HCT116 (cell line): ENCODE measurements around the gene PLA2G4C. TPM values are rescaled to one million over a fixed set of nuclear protein-coding genes. Genes with fewer than 3 reads are reported as not detected.

ENCODE experiments used
- ATAC-seq: fragments of 200-7000 bp; cut with Tn5 transposase; 2 replicates; pipeline ENCODE4 v1.9.1; 2020; ENCODE audit warnings: mild to moderate bottlenecking, moderate library complexity
- BruUV-seq: library from RNA; stranded (reverse); fragments of 400-500 nt; replicated peaks from 2 replicates; lab custom pipeline; 2021; lab: Mats Ljungman, UMichigan
- CTCF ChIA-PET: fragments of 300-600 bp; sonication (Branson Sonifier 250); formaldehyde crosslinking; loops from one replicate; lab custom pipeline; 2021; ENCODE audit warnings: antibody characterized with exemption; lab: Charles Lee
- POLR2A ChIA-PET: fragments of 300-600, 350-600 bp; sonication (Branson Sonifier 250); formaldehyde crosslinking; loops from one replicate; lab custom pipeline; 2021; ENCODE audit warnings: antibody characterized with exemption; lab: Charles Lee
- RAD21 ChIA-PET, 2 experiments: fragments of 300-600 bp; sonication (Branson Sonifier 250); formaldehyde crosslinking; loops; one replicate each; lab custom pipeline; 2023; ENCODE audit warnings: low total read pairs in 2 of 2; ENCODE audit not compliant: uncharacterized antibody in 2 of 2, unreplicated experiment in 2 of 2, low non-redundant PET in 1 of 2; lab: Charles Lee
- DNase-seq: peaks from one replicate; pipeline ENCODE4 v3.0.0-alpha.2; 2010; ENCODE audit warnings: low read depth, low spot score
- H2AFZ ChIP-seq: fragments of 200-600 bp; shearing (Covaris generic), sonication (generic); 2 replicates; pipeline ENCODE4 v1.6.1; 2017; ENCODE audit warnings: low read depth, mixed run types, mixed read lengths, antibody characterized with exemption, low read length; ENCODE audit not compliant: poor library complexity, severe bottlenecking
- H3K27ac ChIP-seq: 2 replicates; pipeline ENCODE4 v1.5.1; 2012; ENCODE audit warnings: low read depth, low read length
- H3K27me3 ChIP-seq: fragments of 200-600 bp; sonication (generic); 2 replicates; pipeline ENCODE4 v1.6.1; 2016; ENCODE audit warnings: mixed run types, low read length, mixed read lengths; ENCODE audit not compliant: insufficient read depth
- H3K36me3 ChIP-seq, 2 experiments: fragments of 200-500 bp in 1 of 2; fragments of 200-600 bp in 1 of 2; sonication (Bioruptor generic) in 1 of 2; sonication (generic) in 1 of 2; 2 replicates each; pipeline versions ENCODE4 v1.5.1 to v1.6.1; 2014 to 2016; ENCODE audit warnings: low read length in 2 of 2, inconsistent platforms in 1 of 2, mixed read lengths in 1 of 2, mixed run types in 1 of 2; ENCODE audit not compliant: insufficient read depth in 2 of 2, control insufficient read depth in 1 of 2
- H3K4me1 ChIP-seq, 2 experiments: fragments of 200-600 bp in 1 of 2; sonication (generic) in 1 of 2; 2 replicates each; pipeline versions ENCODE4 v1.5.1 to v1.6.1; 2012 to 2017; ENCODE audit warnings: low read length in 2 of 2, inconsistent platforms in 1 of 2, mild to moderate bottlenecking in 1 of 2, mixed read lengths in 1 of 2, mixed run types in 1 of 2, moderate library complexity in 1 of 2; ENCODE audit not compliant: insufficient read depth in 2 of 2, control insufficient read depth in 1 of 2
- H3K4me2 ChIP-seq: fragments of 200-600 bp; sonication (generic); 2 replicates; pipeline ENCODE4 v1.6.1; 2017; ENCODE audit warnings: mixed run types, low read length, mixed read lengths
- H3K4me3 ChIP-seq, 2 experiments: fragments of 200-600 bp in 1 of 2; sonication (generic) in 1 of 2; replicated peaks in 1 of 2; 2 replicates each; pipeline ENCODE4 v1.5.1; 2011 to 2016; ENCODE audit warnings: low read length in 2 of 2, control low read depth in 1 of 2, low read depth in 1 of 2, mild to moderate bottlenecking in 1 of 2, mixed read lengths in 1 of 2, mixed run types in 1 of 2
- H3K79me2 ChIP-seq: fragments of 200-600 bp; sonication (generic); 2 replicates; pipeline ENCODE4 v1.6.1; 2017; ENCODE audit warnings: mild to moderate bottlenecking, mixed run types, low read length, moderate library complexity, mixed read lengths; ENCODE audit not compliant: insufficient read depth
- H3K9ac ChIP-seq: fragments of 200-600 bp; sonication (generic); 2 replicates; pipeline ENCODE4 v1.6.1; 2016; ENCODE audit warnings: low read length, mixed read lengths
- H3K9me2 ChIP-seq: fragments of 200-600 bp; sonication (generic), shearing (Covaris generic); 2 replicates; pipeline ENCODE4 v1.6.1; 2017; ENCODE audit warnings: mixed run types, mild to moderate bottlenecking, moderate library complexity; ENCODE audit not compliant: insufficient read depth
- H3K9me3 ChIP-seq, 2 experiments: fragments of 200-500 bp in 1 of 2; fragments of 200-600 bp in 1 of 2; sonication (Bioruptor generic) in 1 of 2; sonication (generic) in 1 of 2; 2 replicates each; pipeline ENCODE4 v1.6.1; 2014 to 2017; ENCODE audit warnings: low read length in 2 of 2, mixed read lengths in 2 of 2, inconsistent platforms in 1 of 2, low read depth in 1 of 2, mild to moderate bottlenecking in 1 of 2, mixed run types in 1 of 2, moderate library complexity in 1 of 2; ENCODE audit not compliant: control insufficient read depth in 1 of 2, insufficient read depth in 1 of 2
- H4K20me1 ChIP-seq: fragments of 200-600 bp; sonication (generic), shearing (Covaris generic); 2 replicates; pipeline ENCODE4 v1.6.1; 2017; ENCODE audit warnings: mixed run types, mild to moderate bottlenecking, moderate library complexity; ENCODE audit not compliant: insufficient read depth
- CBX3 ChIP-seq: IDR thresholded peaks from 2 replicates; pipeline ENCODE4 v1.6.1; 2012; ENCODE audit warnings: low read depth
- CEBPB ChIP-seq: IDR thresholded peaks from 2 replicates; pipeline ENCODE4 v1.6.1; 2012; ENCODE audit warnings: low read depth
- EGR1 ChIP-seq: IDR thresholded peaks from 2 replicates; pipeline ENCODE4 v1.6.1; 2012; ENCODE audit warnings: low read depth
- ELF1 ChIP-seq: IDR thresholded peaks from 2 replicates; pipeline ENCODE4 v1.6.1; 2012; ENCODE audit warnings: low read depth, borderline replicate concordance
- EZH2 ChIP-seq: fragments of 200-600 bp; sonication (generic); IDR thresholded peaks from 2 replicates; pipeline ENCODE4 v1.6.1; 2017; ENCODE audit warnings: antibody characterized with exemption, mixed run types
- EZH2phosphoT487 ChIP-seq: fragments of 200-600 bp; IDR thresholded peaks from 2 replicates; pipeline ENCODE4 v1.6.1; 2018; ENCODE audit warnings: antibody characterized with exemption, borderline replicate concordance
- MAX ChIP-seq: IDR thresholded peaks from 2 replicates; pipeline ENCODE4 v1.6.1; 2012
- POLR2AphosphoS5 ChIP-seq: IDR thresholded peaks from 2 replicates; pipeline ENCODE4 v1.6.1; 2011; ENCODE audit warnings: mild to moderate bottlenecking, low read depth, low read length, moderate library complexity
- RAD21 ChIP-seq: IDR thresholded peaks from 2 replicates; pipeline ENCODE4 v1.6.1; 2012; ENCODE audit warnings: low read depth, mild to moderate bottlenecking
- SIN3A ChIP-seq: IDR thresholded peaks from 2 replicates; pipeline ENCODE4 v1.6.1; 2012; ENCODE audit warnings: low read depth
- SP1 ChIP-seq: IDR thresholded peaks from 2 replicates; pipeline ENCODE4 v1.6.1; 2012; ENCODE audit warnings: low read depth
- YY1 ChIP-seq: IDR thresholded peaks from 2 replicates; pipeline ENCODE4 v1.6.1; 2011; ENCODE audit warnings: low read length, low read depth, moderate library complexity, mild to moderate bottlenecking; ENCODE audit not compliant: insufficient replicate concordance; ENCODE audit errors: extremely low read depth
- ZBTB33 ChIP-seq: IDR thresholded peaks from 2 replicates; pipeline ENCODE4 v1.6.1; 2011; ENCODE audit warnings: mild to moderate bottlenecking, low read length, moderate library complexity; ENCODE audit not compliant: insufficient replicate concordance; ENCODE audit errors: extremely low read depth
- ZFX ChIP-seq: fragments of 450-650 bp; IDR thresholded peaks from 2 replicates; pipeline ENCODE4 v1.6.1; 2017
- ZNF274 ChIP-seq: fragments of 200-500 bp; sonication (Bioruptor generic); IDR thresholded peaks from 2 replicates; pipeline ENCODE4 v1.6.1; 2014; ENCODE audit warnings: mild to moderate bottlenecking, low read depth, low read length, inconsistent platforms
- intact Hi-C: fragments of 100-400 bp; cut with micrococcal nuclease; formaldehyde crosslinking; loops from 2 replicates; pipeline ENCODE4 v1.10.0; 2022
- total RNA-seq: library from RNA; stranded (reverse); gene quantifications from one replicate; pipeline ENCODE4 v1.2.1, GENCODE V29; 2021; ENCODE audit not compliant: unreplicated experiment
- TF ChIP-seq, protein P1 (sequence below): IDR thresholded peaks from 2 replicates; pipeline ENCODE4 v1.6.1; 2012
- TF ChIP-seq, protein P2 (sequence below), 3 experiments: fragments of 200-600 bp in 1 of 3; sonication (generic) in 1 of 3; IDR thresholded peaks in 2 of 3; conservative IDR thresholded peaks in 1 of 3; 2 replicates each; pipeline ENCODE4 v1.5.1; 2012 to 2017; ENCODE audit warnings: low read depth in 2 of 3, low read length in 2 of 3, antibody characterized with exemption in 1 of 3, borderline replicate concordance in 1 of 3, control low read depth in 1 of 3, mild to moderate bottlenecking in 1 of 3, mixed read lengths in 1 of 3, mixed run types in 1 of 3, moderate library complexity in 1 of 3; ENCODE audit not compliant: insufficient read depth in 1 of 3

The PLA2G4C gene
- total RNA-seq, 1 experiment from 2014 or later: 1.7 TPM

DNA sequence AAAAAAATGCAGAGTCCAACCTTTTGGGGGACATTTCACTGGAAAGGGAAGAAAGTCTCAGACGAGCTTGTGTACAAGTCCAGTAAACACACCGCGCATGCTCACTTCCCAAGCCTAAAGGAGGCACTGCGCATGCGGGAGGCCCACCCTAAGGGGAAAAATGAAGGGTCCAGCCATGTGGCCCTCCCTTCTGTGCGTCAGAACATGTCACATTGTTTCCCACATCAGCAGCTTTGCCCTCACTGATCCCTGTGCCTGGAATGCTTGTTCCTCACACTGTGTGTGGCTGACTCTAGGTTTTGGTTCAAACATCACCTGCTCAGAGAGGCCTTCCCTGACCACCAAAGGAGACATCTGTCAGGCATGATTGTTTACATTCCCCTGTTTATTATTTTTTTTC is 111.8 kb downstream of the PLA2G4C start:
- no peak for DNase-seq
- no peak overlapping the region for H2AFZ ChIP-seq
- no peaks in the 10 kb centered on the region for H3K9me3 ChIP-seq
- H3K27ac ChIP-seq: no peak overlapping the region
- CTCF ChIA-PET: no interaction called here
- no TSS peak for BruUV-seq
- H3K79me2 ChIP-seq: no peaks in the 10 kb centered on the region
- H3K9me2 ChIP-seq: 0 out of 2 replicates have a peak, but pooled peaks cover 4% of the 10 kb centered on the region
- no peak for ATAC-seq
- H3K4me1 ChIP-seq: no peaks in the 10 kb centered on the region
- POLR2A ChIA-PET: no interaction called here
- H3K9ac ChIP-seq: no peak overlapping the region
- no peaks in the 10 kb centered on the region for H3K27me3 ChIP-seq
- no peak overlapping the region for H3K4me2 ChIP-seq
- H3K36me3 ChIP-seq: no peaks in the 10 kb centered on the region
- no peaks in the 10 kb centered on the region for H4K20me1 ChIP-seq
- intact Hi-C loops: no loop called here
- RAD21 ChIA-PET: no interaction called here
- H3K4me3 ChIP-seq: no peak overlapping the region
- TF ChIP-seq CEBPB: no peak
- no peak for TF ChIP-seq SIN3A
- TF ChIP-seq EZH2: no peak
- TF ChIP-seq MAX: no peak
- no peak for TF ChIP-seq SP1
- no peak for TF ChIP-seq ELF1
- no peak for TF ChIP-seq YY1
- TF ChIP-seq ZBTB33: no peak
- no peak for TF ChIP-seq ZFX
- TF ChIP-seq POLR2AphosphoS5: no peak
- no peak for TF ChIP-seq EGR1
- no peak for TF ChIP-seq ZNF274
- no peak for TF ChIP-seq RAD21
- no peak for TF ChIP-seq CBX3
- TF ChIP-seq, protein P1, sequence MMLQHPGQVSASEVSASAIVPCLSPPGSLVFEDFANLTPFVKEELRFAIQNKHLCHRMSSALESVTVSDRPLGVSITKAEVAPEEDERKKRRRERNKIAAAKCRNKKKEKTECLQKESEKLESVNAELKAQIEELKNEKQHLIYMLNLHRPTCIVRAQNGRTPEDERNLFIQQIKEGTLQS: no peak
- no peak for TF ChIP-seq EZH2phosphoT487
- TF ChIP-seq, protein P2, sequence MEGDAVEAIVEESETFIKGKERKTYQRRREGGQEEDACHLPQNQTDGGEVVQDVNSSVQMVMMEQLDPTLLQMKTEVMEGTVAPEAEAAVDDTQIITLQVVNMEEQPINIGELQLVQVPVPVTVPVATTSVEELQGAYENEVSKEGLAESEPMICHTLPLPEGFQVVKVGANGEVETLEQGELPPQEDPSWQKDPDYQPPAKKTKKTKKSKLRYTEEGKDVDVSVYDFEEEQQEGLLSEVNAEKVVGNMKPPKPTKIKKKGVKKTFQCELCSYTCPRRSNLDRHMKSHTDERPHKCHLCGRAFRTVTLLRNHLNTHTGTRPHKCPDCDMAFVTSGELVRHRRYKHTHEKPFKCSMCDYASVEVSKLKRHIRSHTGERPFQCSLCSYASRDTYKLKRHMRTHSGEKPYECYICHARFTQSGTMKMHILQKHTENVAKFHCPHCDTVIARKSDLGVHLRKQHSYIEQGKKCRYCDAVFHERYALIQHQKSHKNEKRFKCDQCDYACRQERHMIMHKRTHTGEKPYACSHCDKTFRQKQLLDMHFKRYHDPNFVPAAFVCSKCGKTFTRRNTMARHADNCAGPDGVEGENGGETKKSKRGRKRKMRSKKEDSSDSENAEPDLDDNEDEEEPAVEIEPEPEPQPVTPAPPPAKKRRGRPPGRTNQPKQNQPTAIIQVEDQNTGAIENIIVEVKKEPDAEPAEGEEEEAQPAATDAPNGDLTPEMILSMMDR (IDR thresholded peaks at IDR 0.05 in 2 of 3, conservative IDR thresholded peaks at IDR 0.05 in 1 of 3; ENCODE audit: borderline replicate concordance in 1 of 3, insufficient read depth in 1 of 3, low read depth in 2 of 3, low read length in 2 of 3): no peak
